Neutrophil (primary cell): ENCODE results near the gene ZNF316.

ENCODE experiments used
- H3K27ac ChIP-seq: fragments of 200-600 bp; sonication (generic); 2 replicates; pipeline ENCODE4 v1.5.1; 2016; ENCODE audit warnings: mild to moderate bottlenecking, moderate library complexity
- H3K27me3 ChIP-seq: fragments of 200-600 bp; sonication (generic); 2 replicates; pipeline ENCODE4 v1.6.0; 2016; ENCODE audit warnings: mild to moderate bottlenecking
- H3K36me3 ChIP-seq: fragments of 200-600 bp; sonication (generic); 2 replicates; pipeline ENCODE4 v1.5.1; 2017
- H3K4me1 ChIP-seq, 2 experiments: fragments of 200-600 bp in 1 of 2; sonication (generic) in 1 of 2; 1 replicate in 1 of 2; 2 replicates in 1 of 2; pipeline versions ENCODE4 v1.5.1 to v1.6.1; 2013 to 2016; ENCODE audit warnings: low read depth in 1 of 2, low read length in 1 of 2, mild to moderate bottlenecking in 1 of 2, moderate library complexity in 1 of 2; ENCODE audit not compliant: control insufficient read depth in 1 of 2, insufficient read depth in 1 of 2
- H3K4me3 ChIP-seq, 2 experiments: fragments of 200-600 bp in 1 of 2; sonication (generic) in 1 of 2; 1 replicate in 1 of 2; 2 replicates in 1 of 2; pipeline ENCODE4 v1.5.1; 2013 to 2016; ENCODE audit warnings: low read depth in 1 of 2, low read length in 1 of 2, mild to moderate bottlenecking in 1 of 2, moderate library complexity in 1 of 2
- H3K9me3 ChIP-seq: fragments of 200-600 bp; sonication (generic); 2 replicates; pipeline ENCODE4 v1.5.1; 2016
- TF ChIP-seq, protein P1 (sequence below): fragments of 200-600 bp; sonication (generic); IDR thresholded peaks from 2 replicates; pipeline ENCODE4 v1.5.1; 2016; ENCODE audit warnings: antibody characterized with exemption

Gene ZNF316

GRCh38 chr7:6641305-6642035, 4.4 kb downstream of the ZNF316 start:
- Histone ChIP-seq H3K4me1 (peaks cover 18 to 20% of the 10 kb centered on the region in 2 experiments), H3K27ac (no peak overlapping the region), H3K9me3 (no peaks in the 10 kb centered on the region), H3K36me3 (peaks cover 70% of the 10 kb centered on the region), H3K27me3 (no peaks in the 10 kb centered on the region), H3K4me3 (no peak overlapping the region)
- TF ChIP-seq, protein P1, sequence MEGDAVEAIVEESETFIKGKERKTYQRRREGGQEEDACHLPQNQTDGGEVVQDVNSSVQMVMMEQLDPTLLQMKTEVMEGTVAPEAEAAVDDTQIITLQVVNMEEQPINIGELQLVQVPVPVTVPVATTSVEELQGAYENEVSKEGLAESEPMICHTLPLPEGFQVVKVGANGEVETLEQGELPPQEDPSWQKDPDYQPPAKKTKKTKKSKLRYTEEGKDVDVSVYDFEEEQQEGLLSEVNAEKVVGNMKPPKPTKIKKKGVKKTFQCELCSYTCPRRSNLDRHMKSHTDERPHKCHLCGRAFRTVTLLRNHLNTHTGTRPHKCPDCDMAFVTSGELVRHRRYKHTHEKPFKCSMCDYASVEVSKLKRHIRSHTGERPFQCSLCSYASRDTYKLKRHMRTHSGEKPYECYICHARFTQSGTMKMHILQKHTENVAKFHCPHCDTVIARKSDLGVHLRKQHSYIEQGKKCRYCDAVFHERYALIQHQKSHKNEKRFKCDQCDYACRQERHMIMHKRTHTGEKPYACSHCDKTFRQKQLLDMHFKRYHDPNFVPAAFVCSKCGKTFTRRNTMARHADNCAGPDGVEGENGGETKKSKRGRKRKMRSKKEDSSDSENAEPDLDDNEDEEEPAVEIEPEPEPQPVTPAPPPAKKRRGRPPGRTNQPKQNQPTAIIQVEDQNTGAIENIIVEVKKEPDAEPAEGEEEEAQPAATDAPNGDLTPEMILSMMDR, result no peak

DNA sequence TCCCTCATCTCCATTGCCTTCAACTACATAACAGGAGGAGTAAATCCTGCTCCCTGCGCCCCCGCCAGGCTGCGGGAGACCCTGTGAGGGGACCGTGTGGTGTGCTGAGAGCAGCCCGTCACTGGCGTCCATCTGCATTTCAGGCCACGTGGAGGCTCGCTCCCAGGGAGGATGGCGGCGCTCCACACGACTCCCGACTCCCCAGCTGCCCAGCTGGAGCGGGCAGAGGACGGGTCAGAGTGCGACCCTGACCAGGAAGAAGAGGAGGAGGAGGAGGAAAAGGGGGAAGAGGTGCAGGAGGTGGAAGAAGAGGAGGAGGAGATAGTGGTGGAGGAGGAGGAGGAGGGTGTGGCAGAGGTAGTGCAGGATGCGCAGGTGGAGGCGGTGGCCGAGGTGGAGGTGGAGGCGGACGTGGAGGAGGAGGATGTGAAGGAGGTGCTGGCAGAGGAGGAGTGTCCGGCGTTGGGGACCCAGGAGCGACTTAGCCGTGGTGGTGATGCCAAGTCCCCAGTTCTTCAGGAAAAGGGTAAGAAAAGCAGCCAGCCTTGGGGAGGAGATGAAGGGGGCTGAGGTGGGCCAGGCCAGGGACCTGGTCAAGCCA, 5.2 kb downstream of the ZNF316 start:
- Histone ChIP-seq H3K4me3 (no peak overlapping the region), H3K27me3 (no peaks in the 10 kb centered on the region), H3K36me3 (peaks cover 78% of the 10 kb centered on the region), H3K9me3 (no peaks in the 10 kb centered on the region), H3K27ac (no peak overlapping the region), H3K4me1 (peaks cover 14 to 18% of the 10 kb centered on the region in 2 experiments)
- TF ChIP-seq, protein P1, result no peak

DNA sequence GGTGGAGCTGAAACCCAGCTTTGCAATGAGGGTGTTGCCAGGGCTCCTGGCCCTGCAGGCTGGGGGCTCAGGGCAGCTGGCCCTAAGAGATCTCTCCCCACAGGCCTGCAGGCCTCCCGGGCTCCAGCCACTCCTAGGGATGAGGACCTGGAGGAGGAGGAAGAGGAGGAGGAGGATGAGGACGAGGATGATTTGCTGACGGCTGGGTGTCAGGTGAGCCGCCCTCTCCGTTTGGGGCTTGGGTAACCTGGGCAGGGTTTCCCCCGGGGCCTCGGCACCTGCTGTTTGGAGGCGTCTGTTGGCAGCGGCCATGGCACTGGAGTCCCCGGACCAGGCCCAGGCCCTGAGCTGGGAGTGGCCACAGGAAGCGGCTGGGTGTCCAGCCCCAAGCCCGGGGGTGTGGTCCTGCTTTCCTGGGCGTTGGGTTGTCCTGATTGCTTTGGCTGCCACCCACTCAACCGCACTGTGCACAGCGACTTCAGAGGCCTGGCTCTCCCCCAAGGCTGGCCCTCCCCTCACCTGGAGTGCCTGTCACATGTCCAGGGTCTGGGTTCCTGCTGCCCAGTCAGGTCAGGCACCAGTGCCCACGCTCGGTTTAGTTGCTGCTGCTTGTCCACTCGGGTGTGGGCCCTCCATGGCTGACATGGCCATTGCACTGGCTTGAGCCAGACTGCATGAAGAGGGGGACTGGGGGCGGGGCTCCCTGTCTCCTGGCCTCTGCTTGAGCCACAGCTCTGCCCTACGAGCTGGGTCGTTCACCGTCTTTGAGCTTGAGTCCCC, 5.9 kb downstream of the ZNF316 start:
- Histone ChIP-seq H3K4me1 (peaks cover 9 to 14% of the 10 kb centered on the region in 2 experiments), H3K4me3 (no peak overlapping the region), H3K9me3 (no peaks in the 10 kb centered on the region), H3K27me3 (no peaks in the 10 kb centered on the region), H3K27ac (no peak overlapping the region), H3K36me3 (peaks cover 86% of the 10 kb centered on the region)
- TF ChIP-seq, protein P1, result no peak

DNA sequence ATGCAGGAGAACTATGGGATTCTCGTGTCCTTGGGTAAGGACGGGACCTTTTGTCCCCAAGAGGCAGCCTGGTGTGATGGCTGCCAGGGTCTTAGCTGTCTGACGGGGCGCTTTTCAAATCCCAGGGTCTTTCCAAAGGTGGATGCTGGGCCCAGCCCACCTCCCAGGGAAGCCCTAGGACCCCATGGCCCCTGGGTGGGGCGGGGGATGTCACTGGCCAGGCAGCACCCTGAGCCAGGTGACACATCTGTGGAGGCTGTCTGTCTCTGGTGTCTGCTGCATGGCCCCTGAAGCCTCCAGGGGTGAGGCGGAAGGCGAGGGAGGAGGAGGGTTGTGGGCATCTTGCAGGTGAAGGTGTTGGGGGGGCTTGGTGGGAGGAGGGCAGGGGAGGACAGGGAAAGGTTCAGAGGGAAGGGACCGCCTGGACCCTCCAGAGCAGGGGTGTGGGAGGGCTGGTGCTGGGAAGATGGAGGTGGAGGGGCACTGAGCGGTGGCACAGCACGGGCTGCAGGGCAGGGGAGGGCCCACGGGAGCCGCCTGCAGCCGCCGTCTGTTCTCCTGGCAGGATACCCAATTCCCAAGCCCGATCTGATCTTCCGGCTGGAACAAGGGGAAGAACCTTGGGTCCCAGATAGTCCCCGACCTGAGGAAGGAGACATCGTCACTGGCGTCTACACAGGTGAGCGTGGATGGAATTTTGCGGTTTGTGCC, 7.0 kb downstream of the ZNF316 start:
- Histone ChIP-seq H3K27ac (no peak overlapping the region), H3K27me3 (no peaks in the 10 kb centered on the region), H3K4me1 (peaks cover 3 to 4% of the 10 kb centered on the region in 2 experiments), H3K4me3 (no peak overlapping the region), H3K36me3 (peaks cover 95% of the 10 kb centered on the region), H3K9me3 (no peaks in the 10 kb centered on the region)
- TF ChIP-seq, protein P1, result no peak

DNA sequence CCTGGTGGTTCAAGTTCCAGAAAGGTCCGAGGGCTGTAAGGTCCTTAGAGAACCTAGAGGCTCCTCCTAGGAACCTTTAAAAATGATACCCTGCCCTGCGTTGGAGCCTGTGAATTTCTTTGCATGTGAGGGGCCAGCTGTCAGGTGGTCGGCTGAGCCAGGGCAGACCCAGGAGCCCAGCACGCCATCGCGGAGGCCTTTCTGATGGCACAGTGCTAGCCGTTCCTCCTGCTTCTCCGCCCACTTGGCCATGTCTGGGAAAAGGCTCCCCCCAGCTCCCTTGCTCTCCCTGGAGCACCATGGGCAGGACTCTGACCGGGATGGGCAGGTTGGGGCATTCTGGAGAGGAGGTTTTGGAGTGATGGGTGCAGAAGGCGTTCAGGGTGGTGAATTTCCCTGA, 7.6 kb downstream of the ZNF316 start:
- no peaks in the 10 kb centered on the region for H3K27me3 ChIP-seq
- H3K4me1 ChIP-seq, result peaks cover 0 to under 1% of the 10 kb centered on the region in 2 experiments
- H3K4me3 ChIP-seq, result no peak overlapping the region
- TF ChIP-seq, protein P1, result no peak
- no peaks in the 10 kb centered on the region for H3K9me3 ChIP-seq
- H3K36me3 ChIP-seq, result peaks cover 99% of the 10 kb centered on the region
- H3K27ac ChIP-seq, result no peak overlapping the region
